Hematopoietic multipotent progenitor cell (in vitro differentiated cells): ENCODE data around the gene PPP2R2C. TPM values are rescaled to one million over a fixed set of nuclear protein-coding genes. Genes with fewer than 3 reads are reported as not detected.
A peak's percentile ranks its signal among the peaks of the same experiment; 100 is the strongest.

Experiments used
- DNase-seq, 3 donors: peaks; one replicate each; pipeline ENCODE4 v3.0.0-alpha.2; 2011 to 2015; ENCODE audit warnings: low read depth in 2 of 3, low spot score in 2 of 3
- total RNA-seq: library from RNA; depleted of rRNA; stranded (reverse); fragments of >200 nt; gene quantifications from one replicate; pipeline ENCODE4 v1.2.3, GENCODE V29; 2012

Gene PPP2R2C
- total RNA-seq, 1 donor = under 0.01 TPM

DNA sequence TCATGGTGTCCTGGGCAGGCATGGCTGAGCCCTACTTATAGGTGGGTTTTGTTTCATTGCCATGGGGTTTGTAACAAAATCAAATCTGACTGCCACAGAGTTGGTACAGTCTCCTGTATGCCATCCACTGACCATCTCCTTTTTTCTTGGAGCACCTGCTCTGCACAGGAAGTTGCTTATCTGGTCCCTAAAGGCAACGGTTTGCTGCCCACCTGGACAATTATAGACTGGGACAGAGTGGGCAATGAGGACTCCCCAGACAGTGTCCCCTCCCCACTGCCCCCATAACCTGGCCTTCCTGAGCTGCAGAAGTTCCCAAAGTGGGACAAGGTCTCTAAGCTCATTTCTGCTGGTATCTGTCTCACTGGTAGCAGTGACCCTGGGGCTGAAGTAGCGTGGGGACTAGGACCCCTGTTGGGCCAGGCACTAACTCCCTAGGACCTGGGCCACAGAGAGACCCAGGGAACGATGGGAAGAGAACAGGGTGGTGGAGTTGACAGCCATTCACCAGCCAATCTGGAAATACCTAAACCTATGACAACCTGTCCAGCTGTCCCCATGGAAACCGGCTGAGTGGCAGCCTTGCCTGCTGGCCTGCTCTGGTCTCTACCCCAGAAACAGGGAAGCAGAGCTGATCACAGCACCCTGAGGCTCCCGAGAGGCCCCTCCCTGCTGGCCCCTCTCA is 138.1 kb downstream of the PPP2R2C start:
- no peak for DNase-seq

DNA sequence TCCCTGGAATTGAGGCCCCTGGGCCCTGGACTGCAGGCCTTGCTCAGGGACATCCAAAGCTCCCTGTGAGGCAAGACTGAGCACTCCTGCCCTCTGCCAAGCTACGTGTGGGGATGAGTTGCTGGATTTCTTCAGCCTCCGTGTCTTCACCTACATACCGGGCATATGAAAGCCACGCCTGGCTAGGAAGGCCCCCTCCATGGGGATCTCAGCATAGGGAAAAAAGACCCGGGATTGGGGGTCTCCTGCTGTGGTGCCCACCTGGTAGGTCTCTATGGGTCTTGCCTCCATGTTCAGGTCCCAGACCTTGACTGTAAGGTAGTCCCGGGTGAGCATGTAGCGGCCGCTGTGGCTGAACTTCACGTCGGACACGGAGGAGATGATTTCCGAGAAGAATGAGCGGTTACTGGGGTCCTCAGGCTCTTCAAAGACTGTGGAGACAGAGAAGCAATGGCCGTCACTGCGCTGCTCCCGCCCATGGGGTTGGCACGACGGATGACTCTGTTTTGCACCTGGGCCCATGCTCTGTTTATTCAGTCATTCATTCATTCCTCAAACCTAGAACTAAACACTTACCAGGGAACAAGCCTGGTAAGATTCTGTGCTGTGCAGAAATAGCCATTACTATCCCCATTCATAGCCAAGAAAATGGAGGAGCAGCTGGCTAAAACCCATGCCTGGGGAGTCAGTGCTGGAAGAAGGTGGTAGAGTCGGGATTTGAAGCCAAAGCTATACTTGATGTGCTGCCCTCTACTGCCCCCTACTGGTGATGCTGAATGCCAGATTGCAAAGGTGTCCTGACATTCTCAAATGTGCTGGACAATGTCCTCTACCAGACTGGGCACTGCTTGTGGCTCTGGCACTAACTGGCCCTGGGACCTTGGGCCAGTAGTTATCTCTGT is 138.9 kb downstream of the PPP2R2C start:
- no peak for DNase-seq

DNA sequence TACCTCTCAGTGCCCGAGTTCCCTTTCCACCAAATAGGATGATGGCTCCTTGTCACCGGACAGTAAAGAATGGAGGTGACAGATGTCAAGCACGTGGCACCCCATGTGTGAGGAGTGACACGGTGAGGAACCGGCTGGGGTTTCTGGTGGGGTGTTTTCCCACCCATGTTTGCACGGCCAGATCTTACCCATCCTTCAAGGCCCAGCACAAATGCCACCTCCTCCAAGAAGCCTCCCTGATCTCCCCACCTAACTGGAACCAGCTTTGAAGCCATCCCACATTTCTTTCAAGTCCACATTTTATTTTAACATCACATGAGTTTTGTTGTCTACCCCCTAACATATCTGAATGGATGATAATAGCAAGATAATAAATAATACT is 139.8 kb downstream of the PPP2R2C start:
- DNase-seq = no peak

DNA sequence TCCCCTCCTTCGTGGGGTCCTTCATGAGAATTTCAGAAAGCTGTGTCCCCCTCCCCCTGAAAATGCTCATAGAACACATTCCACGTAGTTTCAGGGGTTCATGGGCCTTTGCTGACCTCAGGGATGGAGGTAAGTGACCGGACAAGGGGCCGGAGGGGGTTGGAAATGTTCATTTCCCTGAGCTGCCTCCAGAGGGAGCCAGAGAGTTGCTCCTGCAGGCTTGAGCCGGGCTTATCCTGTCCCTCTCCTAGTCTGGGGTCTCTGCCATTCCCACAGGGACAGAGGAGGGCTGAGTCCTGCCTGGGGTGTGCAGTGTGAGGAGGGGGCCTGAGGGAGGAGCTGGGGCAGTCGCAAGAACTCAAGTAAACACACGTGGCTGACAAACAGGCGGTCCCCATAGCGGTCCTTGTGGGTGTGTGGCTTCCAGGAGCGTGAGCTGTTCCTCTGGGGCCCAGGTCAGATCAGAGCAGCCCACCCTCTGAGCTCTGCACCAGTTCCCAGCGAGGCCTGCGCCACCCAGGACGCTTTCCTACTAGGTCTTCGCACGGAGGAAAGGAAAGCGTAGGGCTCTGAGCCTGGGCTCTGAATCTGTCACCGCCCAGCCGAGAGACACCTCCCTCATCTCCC is 140.3 kb downstream of the PPP2R2C start:
- no peak for DNase-seq

DNA sequence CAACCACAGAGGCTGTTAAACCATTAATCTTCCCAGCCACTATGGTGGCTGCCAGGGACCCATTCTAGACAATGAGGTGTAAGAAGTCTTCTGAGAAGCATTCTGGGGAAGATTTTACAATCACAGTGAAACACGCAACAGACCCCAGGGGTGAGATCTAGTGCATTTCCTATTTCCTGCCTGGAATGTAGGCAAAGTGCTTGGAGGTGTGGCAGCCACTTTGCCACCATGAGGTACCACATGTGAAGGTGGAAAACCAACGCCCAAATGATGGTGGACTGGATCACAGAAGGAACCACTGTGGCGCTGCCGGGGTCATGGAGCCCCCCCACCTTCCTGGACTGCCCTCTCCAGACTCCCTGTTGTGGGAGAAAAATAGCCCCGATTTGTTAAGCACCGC is 140.9 kb downstream of the PPP2R2C start:
- no peak for DNase-seq

DNA sequence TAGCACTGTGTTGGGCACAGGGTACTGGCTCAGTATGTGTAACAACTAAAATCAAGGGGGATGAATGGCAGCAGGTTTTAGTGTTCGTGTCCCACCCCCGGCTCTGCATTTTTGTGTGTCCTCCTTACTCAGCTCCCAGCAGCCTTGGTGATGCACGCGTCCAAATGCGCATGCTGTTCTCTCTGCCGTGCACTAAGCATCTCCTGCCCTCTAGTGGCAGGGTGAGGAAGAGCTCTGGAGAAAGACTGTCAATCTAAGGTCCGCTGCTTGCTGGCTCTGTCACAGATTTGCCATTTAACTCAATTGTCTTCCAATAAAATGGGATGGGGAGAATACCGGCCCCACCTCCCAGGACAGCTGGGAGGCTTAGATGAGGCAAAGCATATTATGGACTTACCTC is 141.4 kb downstream of the PPP2R2C start:
- DNase-seq = peak in 1 of 3 donors; percentile 61

DNA sequence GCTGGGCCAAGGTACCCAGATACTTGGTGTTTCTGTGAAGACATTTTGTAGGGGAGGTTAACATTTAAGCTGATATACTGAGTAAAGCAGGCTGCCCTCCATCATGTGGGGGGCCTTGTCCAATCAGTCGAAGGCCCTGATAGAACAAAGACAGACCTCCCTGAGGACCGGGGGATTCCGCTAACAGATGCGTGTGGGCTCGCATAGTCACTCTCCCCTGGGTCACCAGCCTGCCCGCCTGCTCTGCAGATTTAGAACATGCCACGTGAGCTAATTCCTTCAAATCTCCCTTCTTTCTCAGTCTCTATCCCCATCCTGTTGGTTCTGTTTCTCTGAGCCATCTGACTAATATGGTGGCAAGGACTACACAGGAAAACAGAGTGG is 142.0 kb downstream of the PPP2R2C start:
- DNase-seq = no peak

DNA sequence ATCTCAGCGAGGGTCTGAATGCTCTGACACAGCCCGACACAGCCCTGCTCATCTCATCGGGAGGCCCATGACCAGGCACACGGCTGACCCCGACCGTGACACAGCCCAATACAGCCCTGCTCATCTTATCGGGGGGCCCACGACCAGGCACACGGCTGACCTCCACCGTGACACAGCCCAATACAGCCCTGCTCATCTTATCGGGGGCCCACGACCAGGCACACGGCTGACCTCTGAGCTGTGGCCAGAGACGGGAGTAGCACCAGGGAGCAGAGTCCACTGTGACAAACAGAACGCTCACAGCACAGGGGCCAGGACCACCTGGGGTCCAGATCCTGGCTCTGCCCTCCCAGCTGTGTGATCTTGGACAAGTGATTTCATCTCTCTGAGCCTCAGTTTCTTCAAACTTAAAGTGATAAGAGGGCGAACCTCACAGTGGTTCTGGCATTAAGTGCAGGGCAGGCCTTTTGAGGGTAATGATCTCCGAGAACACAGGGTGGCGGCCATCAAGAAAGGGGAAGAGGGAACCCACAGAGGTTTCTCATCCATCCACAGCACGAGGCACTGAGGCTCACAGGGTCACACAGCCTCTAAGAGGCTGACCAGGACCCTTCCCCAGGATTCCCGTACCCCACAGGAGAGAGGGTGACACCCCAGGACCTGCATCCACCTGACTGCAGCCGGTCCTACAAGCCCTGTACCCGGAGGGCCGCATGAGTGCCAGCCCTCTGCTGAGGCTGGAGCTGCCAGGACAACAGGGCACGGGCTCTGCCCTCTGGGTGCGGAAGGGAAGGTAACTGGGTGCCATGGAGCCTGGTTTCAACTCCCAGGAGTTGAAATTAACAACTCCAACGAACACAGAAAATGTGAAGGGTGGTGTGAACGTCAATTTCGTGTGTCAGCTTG is 142.7 kb downstream of the PPP2R2C start:
- DNase-seq = no peak

DNA sequence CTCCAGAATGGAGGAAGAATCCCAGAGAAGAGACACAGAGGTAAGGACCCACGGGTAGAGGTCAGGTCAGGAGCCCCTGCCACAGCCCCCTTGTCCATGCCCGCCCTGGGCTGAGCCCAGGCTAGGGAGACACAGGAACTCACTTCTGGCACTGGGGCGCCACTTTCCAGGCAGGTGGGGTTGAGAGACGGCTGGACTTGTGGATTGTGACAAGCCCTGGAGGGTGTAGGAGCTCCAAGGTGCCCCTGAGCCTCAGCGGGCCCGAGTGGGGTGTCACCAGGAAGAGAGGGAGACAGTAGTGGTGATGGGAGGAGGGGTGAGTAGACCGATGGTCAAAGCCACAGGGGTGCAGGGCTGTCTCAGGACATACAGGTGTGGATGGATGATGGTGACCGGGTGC is 143.9 kb downstream of the PPP2R2C start:
- DNase-seq = no peak

DNA sequence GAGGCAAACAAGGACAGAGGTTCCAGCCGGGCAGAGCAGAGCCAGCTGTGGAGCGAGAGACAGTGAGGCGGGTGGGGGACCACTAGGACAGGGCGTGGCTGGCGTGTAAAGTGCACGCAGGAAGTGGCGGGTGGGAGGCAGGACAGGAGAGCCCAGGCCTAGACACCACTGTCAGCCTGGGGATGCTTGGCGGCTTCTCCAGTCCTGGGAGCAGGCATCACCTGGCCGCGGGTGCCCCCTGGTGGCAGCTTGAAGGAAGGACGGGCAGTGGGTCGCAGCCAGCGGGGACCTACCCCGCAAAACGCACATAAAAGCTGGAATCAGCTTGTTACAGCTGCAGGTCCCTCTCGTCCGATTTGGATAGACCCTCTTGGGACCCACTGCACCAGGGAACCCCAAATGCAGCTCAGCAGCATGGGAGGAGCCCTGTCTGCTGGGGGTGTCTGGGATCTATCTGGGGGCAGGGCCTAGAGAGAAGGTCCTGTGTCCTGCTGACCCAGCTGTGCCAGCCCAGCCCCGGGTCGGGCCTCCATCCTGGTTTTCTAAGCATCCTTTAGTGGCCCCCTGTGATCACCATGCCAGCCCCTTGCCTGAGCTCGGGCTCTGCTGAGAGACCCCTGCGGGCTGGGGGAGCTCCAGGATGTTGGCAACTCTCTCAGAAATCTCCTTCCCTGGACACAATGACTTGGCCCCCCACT is 145.0 kb downstream of the PPP2R2C start:
- peak; percentile 53 to 82 (median 71) for DNase-seq

DNA sequence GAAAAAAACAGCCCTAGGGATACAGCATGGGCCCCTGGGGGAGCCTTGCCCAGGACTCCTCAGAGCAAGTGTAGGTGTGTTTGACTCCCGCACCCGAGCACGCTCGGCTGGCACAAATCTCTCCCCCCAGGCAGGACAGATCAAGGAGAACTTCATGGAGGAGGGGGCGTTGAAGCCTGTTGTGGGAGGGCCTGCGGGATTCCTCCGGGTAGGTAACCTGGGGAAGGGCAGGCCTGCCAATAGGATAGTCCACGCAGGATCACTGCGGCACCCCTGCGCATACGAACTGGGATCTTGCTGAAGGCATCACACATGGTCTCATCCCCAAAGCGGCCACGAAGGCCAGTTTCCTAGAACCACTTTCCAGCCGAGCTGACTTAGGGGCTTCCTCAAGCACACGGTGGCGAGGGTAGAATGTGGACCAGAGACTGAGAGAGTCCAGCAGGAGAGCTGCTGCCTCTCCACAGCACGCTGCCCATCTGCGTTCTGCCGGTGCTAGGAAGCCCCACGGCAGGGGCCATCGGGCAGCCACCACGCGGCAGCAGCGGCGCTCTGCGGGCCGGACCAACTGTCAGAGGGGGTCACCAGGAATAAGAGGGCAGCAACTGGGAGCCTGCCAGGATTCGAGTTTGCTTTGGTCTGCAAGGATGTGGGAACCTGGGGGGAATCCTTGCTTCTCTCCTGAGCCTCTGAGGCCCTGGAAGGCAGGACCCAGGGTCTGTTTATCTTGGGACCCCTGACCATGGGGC is 145.9 kb downstream of the PPP2R2C start:
- no peak for DNase-seq

DNA sequence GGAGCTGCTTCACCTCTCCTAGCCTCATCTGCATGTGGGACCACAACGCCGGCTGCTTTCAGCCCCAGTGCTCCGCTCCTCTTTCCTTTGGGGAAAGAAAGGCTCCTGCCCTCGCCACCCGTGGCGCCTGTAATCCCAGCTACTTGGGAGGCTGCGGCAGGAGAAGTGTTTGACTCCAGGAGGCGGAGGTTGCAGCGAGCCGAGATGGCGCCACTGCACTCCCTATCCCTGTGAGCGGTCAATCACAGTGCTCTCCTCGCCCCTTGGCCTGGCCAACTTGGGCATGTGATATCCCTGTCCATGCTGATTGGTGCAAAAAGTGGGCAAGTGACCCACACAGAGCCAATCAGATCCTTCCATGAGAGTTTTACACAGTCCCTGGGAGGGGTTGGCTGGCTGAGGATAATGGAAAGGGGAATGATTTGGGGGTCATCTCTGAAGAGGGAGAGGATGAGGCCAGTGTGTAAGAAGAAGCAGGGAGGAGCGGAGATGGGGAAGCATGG is 146.6 kb downstream of the PPP2R2C start:
- DNase-seq = no peak

DNA sequence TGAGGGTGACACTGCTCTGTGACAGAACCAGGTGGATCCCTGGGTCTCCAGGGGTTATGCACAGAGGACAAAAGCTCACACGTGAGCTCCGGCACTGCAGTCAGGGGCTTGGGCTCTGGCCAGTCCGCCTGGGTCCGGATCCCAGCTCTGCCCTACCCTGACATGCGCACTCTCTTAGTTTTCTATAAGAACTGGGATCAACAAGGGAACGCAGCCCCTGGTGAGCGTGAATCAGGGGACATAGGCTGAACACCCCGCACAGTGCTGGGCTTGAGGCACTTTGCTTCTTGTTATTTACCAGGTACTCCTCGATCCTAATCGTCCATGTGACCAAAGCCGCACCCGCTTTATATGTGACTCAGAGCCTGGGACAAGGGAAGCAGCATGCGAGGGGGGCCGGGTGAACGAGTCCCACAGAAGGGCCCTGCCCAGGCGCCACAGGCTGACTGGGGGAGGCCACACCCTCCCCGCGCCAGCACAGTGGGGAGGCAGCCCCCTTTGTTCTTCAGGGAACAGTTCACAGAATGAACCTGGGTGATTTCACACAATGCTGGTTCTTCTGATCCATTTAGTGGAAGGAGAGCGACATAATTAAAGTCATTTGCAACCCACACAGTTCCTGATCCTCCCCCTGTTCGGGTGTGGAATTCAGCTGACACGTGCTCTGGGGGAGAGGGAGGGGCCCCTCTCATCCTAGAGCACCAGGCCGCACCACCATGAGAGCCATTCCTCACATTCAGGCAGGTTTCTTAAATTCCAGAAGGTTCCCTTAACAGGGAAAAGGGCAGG is 147.2 kb downstream of the PPP2R2C start:
- DNase-seq = peak in 2 of 3 donors; percentile 49 to 55

DNA sequence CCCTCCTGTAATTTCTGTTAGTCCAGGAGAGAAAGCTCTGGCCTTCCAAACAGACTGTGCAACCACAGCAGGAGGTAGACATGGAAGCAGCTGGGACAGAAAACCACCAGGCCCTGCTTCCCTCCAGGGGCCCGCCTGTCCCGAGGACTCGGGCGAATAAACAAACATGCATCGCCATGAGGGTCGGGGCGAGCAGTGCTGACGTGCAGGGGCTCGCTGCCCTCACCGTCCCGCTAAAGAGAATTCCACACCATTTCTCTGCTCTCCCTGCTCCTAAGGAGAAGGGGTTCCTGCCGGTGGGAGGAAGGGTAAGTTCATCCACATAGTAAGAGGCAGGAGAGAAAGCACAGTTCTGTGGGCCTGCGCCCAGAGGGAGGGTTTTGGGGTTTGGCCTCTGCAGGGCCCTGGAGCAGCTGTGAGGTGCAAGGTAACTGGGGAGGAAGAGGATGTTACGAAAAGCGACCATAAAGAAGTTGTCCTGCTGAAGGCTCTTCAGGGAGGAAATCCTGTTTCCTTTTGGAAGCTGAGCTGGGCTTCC is 147.9 kb downstream of the PPP2R2C start:
- no peak for DNase-seq

DNA sequence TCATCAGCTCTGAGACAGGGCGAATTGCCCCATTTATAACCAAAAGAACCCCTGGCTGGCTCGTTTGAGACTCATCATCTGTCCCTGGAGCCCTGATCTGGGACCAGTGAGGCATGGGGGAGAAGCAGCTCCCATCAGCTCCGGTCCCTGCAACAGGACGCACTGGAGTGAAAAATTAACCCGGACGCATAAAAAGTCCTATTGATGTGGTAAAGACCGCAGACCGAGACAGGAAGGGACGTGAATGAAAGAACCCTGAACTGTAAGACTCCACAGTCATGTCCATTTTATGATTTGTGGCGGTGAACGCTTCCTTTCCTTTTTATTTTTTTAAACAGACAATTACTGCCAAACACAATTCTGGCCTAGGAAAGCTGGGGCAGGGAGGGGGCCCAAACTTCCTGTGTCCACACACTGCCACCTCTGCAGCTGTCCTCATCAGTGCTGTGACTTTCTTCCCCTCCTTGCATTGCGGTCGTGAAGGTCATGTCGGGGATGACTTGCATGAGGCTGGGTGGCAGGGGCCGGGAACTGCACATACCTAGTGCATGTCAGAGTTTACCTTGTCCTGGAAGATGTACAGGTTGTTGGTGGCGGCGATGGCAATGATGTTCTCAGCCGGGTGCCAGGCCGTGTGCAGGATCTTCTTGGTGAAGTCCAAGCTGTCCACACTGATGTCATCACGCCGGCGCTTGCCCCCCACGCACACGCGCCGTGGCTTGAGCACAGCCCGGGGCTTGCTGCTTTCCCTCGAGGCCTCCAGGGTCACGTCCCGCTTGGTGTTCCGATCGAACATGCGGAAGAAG is 149.4 kb downstream of the PPP2R2C start:
- peak in 1 of 3 donors; percentile 34 for DNase-seq

DNA sequence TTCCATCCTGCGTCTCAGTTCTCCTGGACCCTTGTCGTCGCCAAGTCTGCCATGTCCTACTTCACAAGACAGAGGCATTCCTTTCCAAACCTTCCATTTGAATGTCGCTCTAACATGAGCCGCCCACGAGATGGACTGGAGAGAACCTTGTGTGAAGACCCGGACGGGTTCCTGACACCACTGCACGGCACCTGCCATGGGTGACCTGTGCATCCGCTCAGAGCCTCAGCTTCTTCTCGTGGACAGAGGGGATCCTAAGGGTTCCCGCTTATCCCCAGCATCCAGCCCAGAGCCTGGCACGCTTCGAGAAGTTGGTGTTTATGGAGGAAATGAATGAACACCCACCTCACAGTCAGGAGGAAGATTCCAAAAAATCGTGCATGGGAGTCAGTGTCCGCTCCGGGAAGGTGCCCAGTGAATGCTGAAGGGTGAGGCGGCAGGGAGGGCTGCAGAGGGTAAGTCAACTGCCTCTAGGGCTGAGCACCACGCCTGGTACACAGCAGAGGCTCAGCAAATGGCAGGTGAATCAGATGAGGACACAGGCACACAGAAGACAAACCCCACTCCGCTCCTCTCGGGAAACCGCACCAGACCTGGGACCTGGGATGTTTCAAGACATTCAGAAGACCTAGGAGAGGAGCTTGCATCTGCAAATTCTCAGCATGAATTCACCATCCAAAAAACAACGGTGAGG is 150.2 kb downstream of the PPP2R2C start:
- DNase-seq = no peak

DNA sequence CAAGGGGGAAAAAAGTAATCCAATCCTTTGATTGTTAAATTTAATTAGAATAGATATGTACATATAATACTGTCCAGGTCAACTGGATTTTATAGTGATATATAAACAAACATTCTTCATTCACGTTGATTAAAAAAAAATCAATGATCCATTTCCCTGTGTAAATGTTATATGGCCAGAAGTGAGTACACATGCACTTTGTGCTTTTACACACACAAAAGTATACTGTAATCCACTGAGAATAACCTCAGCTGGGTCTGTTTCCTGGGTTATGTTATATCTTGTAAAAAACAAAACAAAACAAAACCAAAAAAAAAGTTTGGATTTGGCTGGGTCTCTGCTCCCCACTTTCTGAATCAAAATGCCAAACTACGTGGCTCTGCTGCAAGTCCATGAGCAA is 151.1 kb downstream of the PPP2R2C start:
- DNase-seq = no peak
